PC-9 (cell line): ENCODE data around the gene NDUFAF4. TPM values are rescaled to one million over a fixed set of nuclear protein-coding genes. Genes with fewer than 3 reads are reported as not detected.

Experiments used
- BruUV-seq: library from RNA; stranded (reverse); fragments of 400-500 nt; replicated peaks from 2 replicates; lab custom pipeline; 2021; lab: Mats Ljungman, UMichigan
- CTCF ChIA-PET: fragments of 300-600 bp; sonication (Branson Sonifier 250); formaldehyde crosslinking; loops from one replicate; lab custom pipeline; 2022; ENCODE audit warnings: antibody characterized with exemption; lab: Charles Lee
- POLR2A ChIA-PET: fragments of 300-600 bp; sonication (Branson Sonifier 250); formaldehyde crosslinking; loops from one replicate; lab custom pipeline; 2022; ENCODE audit warnings: antibody characterized with exemption; ENCODE audit not compliant: unreplicated experiment; lab: Charles Lee
- DNase-seq, 2 experiments: peaks; one replicate each; pipeline versions ENCODE4 v3.0.0 to v3.0.0-alpha.2; 2015 to 2022; ENCODE audit warnings: mixed read lengths in 1 of 2
- H2AFZ ChIP-seq: fragments of 200-600 bp; sonication (generic); 2 replicates; pipeline ENCODE4 v1.8.1; 2017; ENCODE audit warnings: antibody characterized with exemption
- H3F3A ChIP-seq: fragments of 200-600 bp; sonication (generic); 2 replicates; pipeline ENCODE4 v1.8.1; 2017; ENCODE audit warnings: antibody characterized with exemption, mild to moderate bottlenecking, low read depth; ENCODE audit not compliant: insufficient read depth
- H3K27ac ChIP-seq: fragments of 200-600 bp; sonication (generic); 2 replicates; pipeline ENCODE4 v1.6.1; 2016; ENCODE audit warnings: mixed run types
- H3K27me3 ChIP-seq: fragments of 200-600 bp; sonication (generic); 2 replicates; pipeline ENCODE4 v1.6.1; 2016; ENCODE audit warnings: low read depth, mixed run types; ENCODE audit not compliant: insufficient read depth
- H3K36me3 ChIP-seq: fragments of 200-600 bp; sonication (generic); 2 replicates; pipeline ENCODE4 v1.6.1; 2016; ENCODE audit warnings: low read depth, mixed run types
- H3K4me1 ChIP-seq: fragments of 200-600 bp; sonication (generic); replicated peaks from 2 replicates; pipeline ENCODE4 v1.6.1; 2016; ENCODE audit warnings: mixed run types; ENCODE audit not compliant: insufficient read depth
- H3K4me2 ChIP-seq: fragments of 200-600 bp; sonication (generic); 2 replicates; pipeline ENCODE4 v1.6.1; 2017; ENCODE audit warnings: mixed run types
- H3K4me3 ChIP-seq: fragments of 200-600 bp; sonication (generic); 2 replicates; pipeline ENCODE4 v1.6.1; 2016; ENCODE audit warnings: mixed run types
- H3K79me2 ChIP-seq: fragments of 200-600 bp; sonication (generic); 2 replicates; pipeline ENCODE4 v1.6.1; 2017; ENCODE audit warnings: low read depth, mixed run types
- H3K9me2 ChIP-seq: fragments of 200-600 bp; sonication (generic); 2 replicates; pipeline ENCODE4 v1.8.1; 2017; ENCODE audit warnings: mild to moderate bottlenecking; ENCODE audit not compliant: insufficient read depth
- H3K9me3 ChIP-seq: fragments of 200-600 bp; sonication (generic); 2 replicates; pipeline ENCODE4 v1.8.1; 2016; ENCODE audit warnings: low read depth; ENCODE audit not compliant: insufficient read depth
- H4K20me1 ChIP-seq: fragments of 200-600 bp; sonication (generic); 2 replicates; pipeline ENCODE4 v1.8.1; 2017; ENCODE audit not compliant: insufficient read depth
- CTCF ChIP-seq: fragments of 200-600 bp; sonication (generic); conservative IDR thresholded peaks from 2 replicates; pipeline ENCODE4 v1.6.1; 2017; ENCODE audit warnings: mixed run types, antibody characterized with exemption, mild to moderate bottlenecking, moderate library complexity
- EZH2 ChIP-seq: fragments of 200-600 bp; sonication (generic); IDR thresholded peaks from 2 replicates; pipeline ENCODE4 v1.8.0; 2017; ENCODE audit warnings: antibody characterized with exemption, low read depth
- intact Hi-C: fragments of 100-400 bp; cut with micrococcal nuclease; formaldehyde crosslinking; loops from one replicate; pipeline ENCODE4 v1.10.0; 2022; ENCODE audit not compliant: unreplicated experiment
- total RNA-seq: library from RNA; stranded (reverse); gene quantifications from 2 replicates; pipeline ENCODE4 v1.2.3, GENCODE V29; 2021

NDUFAF4 gene
- total RNA-seq, 1 experiment from 2014 or later = 35.7 TPM

- no peak overlapping the region for H3K4me2 ChIP-seq
- POLR2A ChIA-PET = no interaction called here
Observed at GRCh38 chr6:96865055-96865405, 32.7 kb downstream of the NDUFAF4 start.

GRCh38 chr6:96864216-96865054 is 33.3 kb downstream of the NDUFAF4 start:
- Histone ChIP-seq H3K79me2 (no peaks in the 10 kb centered on the region), H3K4me3 (no peak overlapping the region), H3K27ac (no peak overlapping the region), H3K36me3 (no peaks in the 10 kb centered on the region), H3K9me3 (no peaks in the 10 kb centered on the region), H3K4me2 (no peak overlapping the region), H3K27me3 (no peaks in the 10 kb centered on the region), H2AFZ (no peak overlapping the region; the same call in 1 of the 2 replicates), H3F3A (no peaks in the 10 kb centered on the region), H4K20me1 (no peaks in the 10 kb centered on the region), H3K4me1 (no peaks in the 10 kb centered on the region), H3K9me2 (no peaks in the 10 kb centered on the region)
- TF ChIP-seq EZH2 = no peak
- TF ChIP-seq CTCF = no peak
- ChIA-PET POLR2A (no interaction called here), CTCF (no interaction called here)
- intact Hi-C loops = no loop called here
- DNase-seq = no peak
- no TSS peak for BruUV-seq

More at GRCh38 chr6:96865055-96865405, 32.7 kb downstream of the NDUFAF4 start:
- H3K4me3 ChIP-seq = no peak overlapping the region
- no peaks in the 10 kb centered on the region for H3K27me3 ChIP-seq
- no peaks in the 10 kb centered on the region for H3F3A ChIP-seq
- H3K4me1 ChIP-seq = no peaks in the 10 kb centered on the region
- intact Hi-C loops = no loop called here
- no peak for DNase-seq
- H3K36me3 ChIP-seq = no peaks in the 10 kb centered on the region
- no peaks in the 10 kb centered on the region for H4K20me1 ChIP-seq
- CTCF ChIA-PET = no interaction called here
- H3K79me2 ChIP-seq = no peaks in the 10 kb centered on the region
- H2AFZ ChIP-seq = no peak overlapping the region
- H3K27ac ChIP-seq = no peak overlapping the region
- BruUV-seq = no TSS peak
- TF ChIP-seq EZH2 (no peak), CTCF (no peak)
- no peaks in the 10 kb centered on the region for H3K9me2 ChIP-seq
- no peaks in the 10 kb centered on the region for H3K9me3 ChIP-seq

- Histone ChIP-seq H3K79me2 (no peaks in the 10 kb centered on the region), H3K27ac (no peak overlapping the region), H3K4me1 (no peaks in the 10 kb centered on the region), H3K9me3 (no peaks in the 10 kb centered on the region), H3K9me2 (no peaks in the 10 kb centered on the region), H4K20me1 (no peaks in the 10 kb centered on the region), H3K4me2 (no peak overlapping the region), H3K36me3 (no peaks in the 10 kb centered on the region), H3K27me3 (no peaks in the 10 kb centered on the region), H3F3A (no peaks in the 10 kb centered on the region), H2AFZ (no peak overlapping the region), H3K4me3 (no peak overlapping the region)
- ChIA-PET POLR2A (no interaction called here), CTCF (no interaction called here)
- TF ChIP-seq CTCF (no peak), EZH2 (no peak)
- no peak for DNase-seq
- BruUV-seq = no TSS peak
- intact Hi-C loops = no loop called here
Observed at GRCh38 chr6:96862560-96862959, 35.1 kb downstream of the NDUFAF4 start.
